Glutamatergic neuron (in vitro differentiated cells): ENCODE measurements around the gene LEFTY1. TPM values are rescaled to one million over a fixed set of nuclear protein-coding genes. Genes with fewer than 3 reads are reported as not detected.

ENCODE experiments used
- DNase-seq: peaks from one replicate; pipeline ENCODE4 v3.0.0; 2022
- H3K27ac Mint-ChIP-seq: one replicate; pipeline ENCODE4 v1.8.0; 2020; ENCODE audit warnings: mild to moderate bottlenecking, mixed read lengths, inconsistent platforms; ENCODE audit not compliant: unreplicated experiment
- H3K27me3 Mint-ChIP-seq: one replicate; pipeline ENCODE4 v1.8.0; 2020; ENCODE audit warnings: mild to moderate bottlenecking, moderate library complexity, mixed read lengths, inconsistent platforms; ENCODE audit not compliant: unreplicated experiment
- H3K36me3 Mint-ChIP-seq: one replicate; pipeline ENCODE4 v1.8.0; 2020; ENCODE audit warnings: mild to moderate bottlenecking, mixed read lengths, inconsistent platforms; ENCODE audit not compliant: unreplicated experiment
- H3K4me1 Mint-ChIP-seq: one replicate; pipeline ENCODE4 v1.8.0; 2020; ENCODE audit warnings: mild to moderate bottlenecking, low read depth, mixed read lengths, inconsistent platforms; ENCODE audit not compliant: unreplicated experiment
- H3K4me3 Mint-ChIP-seq: one replicate; pipeline ENCODE4 v1.8.0; 2020; ENCODE audit warnings: mild to moderate bottlenecking, mixed read lengths, inconsistent platforms; ENCODE audit not compliant: unreplicated experiment
- H3K9me3 Mint-ChIP-seq: one replicate; pipeline ENCODE4 v1.8.0; 2020; ENCODE audit warnings: mild to moderate bottlenecking, moderate library complexity, mixed read lengths, inconsistent platforms; ENCODE audit not compliant: unreplicated experiment
- CTCF ChIP-seq: fragments of 200-600 bp; sonication (generic); IDR thresholded peaks from one replicate; pipeline ENCODE4 v1.5.0; 2021; ENCODE audit not compliant: partially characterized antibody, unreplicated experiment
- total RNA-seq: library from RNA; stranded (reverse); fragmentation: NEBNext Ultra II Directional; extraction: Animal tissue kit (Norgen Biotek cat#: 25700); gene quantifications from one replicate; pipeline ENCODE4 v1.2.1, GENCODE V29; 2021; ENCODE audit not compliant: unreplicated experiment

Gene LEFTY1
- total RNA-seq, 1 donor from 2014 or later = 2.3 TPM

- H3K4me3 Mint-ChIP-seq = no peak overlapping the region
- TF ChIP-seq CTCF = no peak
- peaks cover 2% of the 10 kb centered on the region for H3K9me3 Mint-ChIP-seq
- H3K27me3 Mint-ChIP-seq = peaks cover 3% of the 10 kb centered on the region
- H3K36me3 Mint-ChIP-seq = no peaks in the 10 kb centered on the region
- peaks cover 8% of the 10 kb centered on the region for H3K4me1 Mint-ChIP-seq
- no peak for DNase-seq
- no peak overlapping the region for H3K27ac Mint-ChIP-seq
Measured at GRCh38 chr1:225926551-225927113, 37.7 kb upstream of the LEFTY1 start.

- peaks cover 2% of the 10 kb centered on the region for H3K9me3 Mint-ChIP-seq
- no peaks in the 10 kb centered on the region for H3K36me3 Mint-ChIP-seq
- H3K27ac Mint-ChIP-seq = peak within 1 kb of the TSS; percentile 96
- peaks cover 3% of the 10 kb centered on the region for H3K27me3 Mint-ChIP-seq
- DNase-seq = peak; percentile 96
- H3K4me1 Mint-ChIP-seq = peaks cover 8% of the 10 kb centered on the region
- H3K4me3 Mint-ChIP-seq = peak within 1 kb of the TSS; percentile 95
- no peak for TF ChIP-seq CTCF
Measured at GRCh38 chr1:225923692-225924555, 35.0 kb upstream of the LEFTY1 start, which contains the start of gene PYCR2. Gene PYCR2 (minus strand): TSS chr1:225924250. CDS start chr1:225924110, 140 bp downstream.

- TF ChIP-seq CTCF = no peak
- peak overlapping the region; percentile 95 for H3K4me3 Mint-ChIP-seq
- H3K27me3 Mint-ChIP-seq = peaks cover 3% of the 10 kb centered on the region
- H3K36me3 Mint-ChIP-seq = no peaks in the 10 kb centered on the region
- no peak for DNase-seq
- H3K9me3 Mint-ChIP-seq = peaks cover 1% of the 10 kb centered on the region
- H3K27ac Mint-ChIP-seq = peak overlapping the region; percentile 96
- H3K4me1 Mint-ChIP-seq = peaks cover 4% of the 10 kb centered on the region
Measured at GRCh38 chr1:225923381-225923691, 34.4 kb upstream of the LEFTY1 start.

- H3K27ac Mint-ChIP-seq = no peak overlapping the region
- H3K27me3 Mint-ChIP-seq = peaks cover 2% of the 10 kb centered on the region
- no peaks in the 10 kb centered on the region for H3K36me3 Mint-ChIP-seq
- H3K4me3 Mint-ChIP-seq = no peak overlapping the region
- TF ChIP-seq CTCF = no peak
- H3K9me3 Mint-ChIP-seq = peaks cover under 1% of the 10 kb centered on the region
- DNase-seq = no peak
- no peaks in the 10 kb centered on the region for H3K4me1 Mint-ChIP-seq
Measured at GRCh38 chr1:225921734-225922709, 33.1 kb upstream of the LEFTY1 start.
